ENCODE results near the gene SHKBP1. TPM values are rescaled to one million over a fixed set of nuclear protein-coding genes. Genes with fewer than 3 reads are reported as not detected.

The SHKBP1 gene
- total and polyA plus RNA-seq, 9 of the 15 experiments (the other 6 are each of a cell fraction or from before 2014, with no cell fraction given): 1.2 to 58.1 (median 22.3) TPM

DNA sequence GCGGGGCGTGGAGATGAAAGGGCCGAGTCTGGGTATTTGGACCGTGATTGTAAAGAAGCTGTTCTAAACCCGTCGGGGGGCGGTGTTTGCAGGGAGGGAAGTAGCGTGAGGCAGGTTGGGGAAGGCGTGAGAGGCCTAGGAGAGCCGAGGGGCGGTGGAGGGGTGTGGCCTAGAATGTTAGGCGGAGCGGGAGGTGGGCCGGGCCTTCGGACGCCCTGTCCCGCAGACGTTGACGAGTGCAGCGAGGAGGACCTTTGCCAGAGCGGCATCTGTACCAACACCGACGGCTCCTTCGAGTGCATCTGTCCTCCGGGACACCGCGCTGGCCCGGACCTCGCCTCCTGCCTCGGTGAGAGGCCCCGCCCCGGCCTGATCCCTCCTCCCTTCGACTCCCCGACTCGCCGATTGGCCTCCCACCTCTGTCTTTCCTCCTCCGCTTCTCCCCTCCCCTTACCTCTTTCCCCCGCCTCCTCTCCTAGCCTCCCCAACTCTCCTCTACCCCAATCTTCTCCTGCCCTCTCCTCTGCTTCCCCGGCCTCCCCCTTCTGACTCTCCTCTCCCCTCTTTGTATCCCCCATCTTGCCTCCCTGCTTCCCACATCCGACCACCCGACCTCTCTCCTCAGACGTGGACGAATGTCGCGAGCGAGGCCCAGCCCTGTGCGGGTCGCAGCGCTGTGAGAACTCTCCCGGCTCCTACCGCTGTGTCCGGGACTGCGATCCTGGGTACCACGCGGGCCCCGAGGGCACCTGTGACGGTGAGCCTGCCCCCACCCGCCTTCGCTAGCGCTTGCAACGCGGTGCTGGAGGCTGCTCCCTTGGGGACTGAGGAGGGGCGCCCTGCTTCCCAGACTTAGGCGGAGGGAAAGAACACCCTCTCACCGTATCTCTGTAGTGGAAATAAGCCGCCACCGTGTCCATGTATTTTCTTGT, 37.3 kb downstream of the SHKBP1 start (continued):
- TF ChIP-seq NR2C2 (CRISPR knock-in tag; IDR thresholded peaks at IDR 0.05) (no peak), NR2C2 (tag; IDR thresholded peaks at IDR 0.05) (no peak), KDM4B (IDR thresholded peaks at IDR 0.05; ENCODE audit: borderline replicate concordance in 2 of 2, low read depth in 1 of 2) (no peak), MTA2 (IDR thresholded peaks at IDR 0.05; ENCODE audit: low read depth) (no peak), TCF7L2 (IDR thresholded peaks at IDR 0.05; ENCODE audit: low read depth, low read length) (no peak), KLF6 (CRISPR knock-in tag; IDR thresholded peaks at IDR 0.05; ENCODE audit: borderline replicate concordance) (no peak), BRD4 (IDR thresholded peaks at IDR 0.05) (0 out of 2 replicates have a peak, but pooled peaks have one; percentile 11), ELF4 (CRISPR knock-in tag; IDR thresholded peaks at IDR 0.05) (peak; percentile 69; the same call in 1 of the 2 replicates), ZNF583 (CRISPR knock-in tag; IDR thresholded peaks at IDR 0.05) (no peak), PHB (CRISPR knock-in tag; IDR thresholded peaks at IDR 0.05) (no peak), NCOA4 (IDR thresholded peaks at IDR 0.05; ENCODE audit: partially characterized antibody) (peak; percentile 33), ZNF324 (CRISPR knock-in tag; IDR thresholded peaks at IDR 0.05) (no peak), ATF7 (IDR thresholded peaks at IDR 0.05) (no peak), ADNP (tag; IDR thresholded peaks at IDR 0.05) (no peak), MTA1 (IDR thresholded peaks at IDR 0.05; ENCODE audit: borderline replicate concordance) (no peak), BMI1 (IDR thresholded peaks at IDR 0.05; ENCODE audit: low read length) (no peak), PHF21A (IDR thresholded peaks at IDR 0.05; ENCODE audit: borderline replicate concordance, low read depth) (0 out of 2 replicates have a peak, but pooled peaks have one; percentile 48), NBN (IDR thresholded peaks at IDR 0.05; ENCODE audit: low read depth) (0 out of 2 replicates have a peak, but pooled peaks have one; percentile 9), HMGN3 (IDR thresholded peaks at IDR 0.05; ENCODE audit: borderline replicate concordance, extremely low read depth, insufficient read length, low read depth, low read length) (peak; percentile 53)
- TF ChIP-seq, protein P1, sequence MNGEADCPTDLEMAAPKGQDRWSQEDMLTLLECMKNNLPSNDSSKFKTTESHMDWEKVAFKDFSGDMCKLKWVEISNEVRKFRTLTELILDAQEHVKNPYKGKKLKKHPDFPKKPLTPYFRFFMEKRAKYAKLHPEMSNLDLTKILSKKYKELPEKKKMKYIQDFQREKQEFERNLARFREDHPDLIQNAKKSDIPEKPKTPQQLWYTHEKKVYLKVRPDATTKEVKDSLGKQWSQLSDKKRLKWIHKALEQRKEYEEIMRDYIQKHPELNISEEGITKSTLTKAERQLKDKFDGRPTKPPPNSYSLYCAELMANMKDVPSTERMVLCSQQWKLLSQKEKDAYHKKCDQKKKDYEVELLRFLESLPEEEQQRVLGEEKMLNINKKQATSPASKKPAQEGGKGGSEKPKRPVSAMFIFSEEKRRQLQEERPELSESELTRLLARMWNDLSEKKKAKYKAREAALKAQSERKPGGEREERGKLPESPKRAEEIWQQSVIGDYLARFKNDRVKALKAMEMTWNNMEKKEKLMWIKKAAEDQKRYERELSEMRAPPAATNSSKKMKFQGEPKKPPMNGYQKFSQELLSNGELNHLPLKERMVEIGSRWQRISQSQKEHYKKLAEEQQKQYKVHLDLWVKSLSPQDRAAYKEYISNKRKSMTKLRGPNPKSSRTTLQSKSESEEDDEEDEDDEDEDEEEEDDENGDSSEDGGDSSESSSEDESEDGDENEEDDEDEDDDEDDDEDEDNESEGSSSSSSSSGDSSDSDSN (IDR thresholded peaks at IDR 0.05; ENCODE audit: borderline replicate concordance in 1 of 2, low read depth in 2 of 2, low read length in 2 of 2): no peak
- TF ChIP-seq, protein P2, sequence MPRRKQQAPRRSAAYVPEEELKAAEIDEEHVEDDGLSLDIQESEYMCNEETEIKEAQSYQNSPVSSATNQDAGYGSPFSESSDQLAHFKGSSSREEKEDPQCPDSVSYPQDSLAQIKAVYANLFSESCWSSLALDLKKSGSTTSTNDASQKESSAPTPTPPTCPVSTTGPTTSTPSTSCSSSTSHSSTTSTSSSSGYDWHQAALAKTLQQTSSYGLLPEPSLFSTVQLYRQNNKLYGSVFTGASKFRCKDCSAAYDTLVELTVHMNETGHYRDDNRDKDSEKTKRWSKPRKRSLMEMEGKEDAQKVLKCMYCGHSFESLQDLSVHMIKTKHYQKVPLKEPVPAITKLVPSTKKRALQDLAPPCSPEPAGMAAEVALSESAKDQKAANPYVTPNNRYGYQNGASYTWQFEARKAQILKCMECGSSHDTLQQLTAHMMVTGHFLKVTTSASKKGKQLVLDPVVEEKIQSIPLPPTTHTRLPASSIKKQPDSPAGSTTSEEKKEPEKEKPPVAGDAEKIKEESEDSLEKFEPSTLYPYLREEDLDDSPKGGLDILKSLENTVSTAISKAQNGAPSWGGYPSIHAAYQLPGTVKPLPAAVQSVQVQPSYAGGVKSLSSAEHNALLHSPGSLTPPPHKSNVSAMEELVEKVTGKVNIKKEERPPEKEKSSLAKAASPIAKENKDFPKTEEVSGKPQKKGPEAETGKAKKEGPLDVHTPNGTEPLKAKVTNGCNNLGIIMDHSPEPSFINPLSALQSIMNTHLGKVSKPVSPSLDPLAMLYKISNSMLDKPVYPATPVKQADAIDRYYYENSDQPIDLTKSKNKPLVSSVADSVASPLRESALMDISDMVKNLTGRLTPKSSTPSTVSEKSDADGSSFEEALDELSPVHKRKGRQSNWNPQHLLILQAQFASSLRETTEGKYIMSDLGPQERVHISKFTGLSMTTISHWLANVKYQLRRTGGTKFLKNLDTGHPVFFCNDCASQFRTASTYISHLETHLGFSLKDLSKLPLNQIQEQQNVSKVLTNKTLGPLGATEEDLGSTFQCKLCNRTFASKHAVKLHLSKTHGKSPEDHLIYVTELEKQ (CRISPR knock-in tag; IDR thresholded peaks at IDR 0.05): no peak
- TF ChIP-seq, protein P3, sequence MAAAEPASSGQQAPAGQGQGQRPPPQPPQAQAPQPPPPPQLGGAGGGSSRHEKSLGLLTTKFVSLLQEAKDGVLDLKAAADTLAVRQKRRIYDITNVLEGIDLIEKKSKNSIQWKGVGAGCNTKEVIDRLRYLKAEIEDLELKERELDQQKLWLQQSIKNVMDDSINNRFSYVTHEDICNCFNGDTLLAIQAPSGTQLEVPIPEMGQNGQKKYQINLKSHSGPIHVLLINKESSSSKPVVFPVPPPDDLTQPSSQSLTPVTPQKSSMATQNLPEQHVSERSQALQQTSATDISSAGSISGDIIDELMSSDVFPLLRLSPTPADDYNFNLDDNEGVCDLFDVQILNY (CRISPR knock-in tag; IDR thresholded peaks at IDR 0.05): no peak

Measured in K562 (cell line).